Measurements from ENCODE around the gene TIMM21. TPM values are rescaled to one million over a fixed set of nuclear protein-coding genes. Genes with fewer than 3 reads are reported as not detected.

Gene TIMM21
- polyA plus RNA-seq, 1 experiment = 21.2 TPM

DNA sequence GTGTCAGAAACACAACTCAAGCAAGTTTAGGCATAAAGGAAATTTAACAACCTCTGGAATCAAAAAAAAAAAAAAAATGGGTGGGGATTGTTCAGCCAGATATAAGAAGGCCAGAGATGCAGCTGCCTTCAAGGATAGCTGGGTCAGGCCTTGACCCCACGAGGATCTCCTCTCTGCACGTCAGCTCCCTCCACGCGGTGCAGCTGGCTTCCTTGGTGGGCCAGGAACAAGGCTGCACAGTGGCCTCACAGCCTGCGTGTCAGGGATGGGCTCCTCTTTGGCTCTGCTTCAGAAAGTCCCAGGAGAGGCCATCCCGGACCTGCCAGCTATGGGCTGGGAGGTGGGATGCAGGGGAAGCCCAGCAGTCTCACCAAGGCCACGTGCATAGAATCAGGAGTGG lies 55.5 kb downstream of the TIMM21 start:
- CTCF ChIA-PET = interaction anchor here (1.0 to 3.0 kb wide), 2 partner anchors 139 to 149 kb away, joined by 3 to 18 read pairs; no protein-coding TSS in a partner anchor
- no peaks in the 10 kb centered on the region; the same call in 1 of the 2 replicates for H3K27me3 ChIP-seq (ENCODE audit: control insufficient read depth, insufficient read depth, low read length)
- TF ChIP-seq, protein P1, sequence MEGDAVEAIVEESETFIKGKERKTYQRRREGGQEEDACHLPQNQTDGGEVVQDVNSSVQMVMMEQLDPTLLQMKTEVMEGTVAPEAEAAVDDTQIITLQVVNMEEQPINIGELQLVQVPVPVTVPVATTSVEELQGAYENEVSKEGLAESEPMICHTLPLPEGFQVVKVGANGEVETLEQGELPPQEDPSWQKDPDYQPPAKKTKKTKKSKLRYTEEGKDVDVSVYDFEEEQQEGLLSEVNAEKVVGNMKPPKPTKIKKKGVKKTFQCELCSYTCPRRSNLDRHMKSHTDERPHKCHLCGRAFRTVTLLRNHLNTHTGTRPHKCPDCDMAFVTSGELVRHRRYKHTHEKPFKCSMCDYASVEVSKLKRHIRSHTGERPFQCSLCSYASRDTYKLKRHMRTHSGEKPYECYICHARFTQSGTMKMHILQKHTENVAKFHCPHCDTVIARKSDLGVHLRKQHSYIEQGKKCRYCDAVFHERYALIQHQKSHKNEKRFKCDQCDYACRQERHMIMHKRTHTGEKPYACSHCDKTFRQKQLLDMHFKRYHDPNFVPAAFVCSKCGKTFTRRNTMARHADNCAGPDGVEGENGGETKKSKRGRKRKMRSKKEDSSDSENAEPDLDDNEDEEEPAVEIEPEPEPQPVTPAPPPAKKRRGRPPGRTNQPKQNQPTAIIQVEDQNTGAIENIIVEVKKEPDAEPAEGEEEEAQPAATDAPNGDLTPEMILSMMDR (IDR thresholded peaks at IDR 0.05; ENCODE audit: insufficient read depth, low read depth, low read length) = no peak
- POLR2A ChIA-PET = no interaction called here
- no peak overlapping the region for H3K4me3 ChIP-seq (ENCODE audit: low read depth, low read length)
- H3K36me3 ChIP-seq (ENCODE audit: control insufficient read depth, insufficient read depth, low read length) = no peaks in the 10 kb centered on the region
- DNase-seq (ENCODE audit: low read depth) = no peak

DNA sequence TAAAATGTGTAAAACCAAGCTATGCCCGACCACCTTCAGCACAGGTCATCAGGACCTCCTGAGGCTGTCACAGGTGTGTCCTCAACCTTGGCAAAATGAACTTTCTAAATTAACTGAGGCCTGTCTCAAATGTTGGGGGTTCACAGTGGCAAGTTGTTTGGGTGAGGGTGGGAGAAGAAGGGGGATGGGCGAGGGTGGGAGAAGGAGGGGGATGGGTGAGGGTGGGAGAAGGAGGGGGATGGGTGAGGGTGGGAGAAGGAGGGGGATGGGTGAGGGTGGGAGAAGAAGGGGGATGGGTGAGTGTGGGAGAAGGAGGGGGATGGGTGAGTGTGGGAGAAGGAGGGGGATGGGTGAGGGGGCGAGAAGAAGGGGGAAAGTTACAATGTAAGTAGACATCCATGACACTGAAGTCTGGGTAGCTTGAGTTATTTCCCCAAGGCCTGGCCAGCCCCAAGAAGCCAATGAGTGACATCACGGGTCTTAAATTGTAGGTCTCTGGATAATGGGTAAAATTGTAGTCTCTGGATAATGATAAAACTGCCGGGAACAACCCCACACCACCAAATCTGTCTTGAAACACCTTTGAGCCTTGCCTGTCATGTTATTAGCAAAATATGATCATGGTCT lies 56.3 kb downstream of the TIMM21 start:
- Histone ChIP-seq H3K4me3 (ENCODE audit: low read depth, low read length) (no peak overlapping the region), H3K27me3 (ENCODE audit: control insufficient read depth, insufficient read depth, low read length) (no peaks in the 10 kb centered on the region; the same call in 1 of the 2 replicates), H3K36me3 (ENCODE audit: control insufficient read depth, insufficient read depth, low read length) (no peaks in the 10 kb centered on the region)
- ChIA-PET POLR2A (no interaction called here), CTCF (interaction anchor here (1.0 to 3.0 kb wide), 2 partner anchors 138 to 148 kb away, joined by 3 to 18 read pairs; no protein-coding TSS in a partner anchor)
- DNase-seq (ENCODE audit: low read depth) = no peak
- TF ChIP-seq, protein P1 (IDR thresholded peaks at IDR 0.05; ENCODE audit: insufficient read depth, low read depth, low read length) = no peak

Other genes starting within 250 kb of the TIMM21 start
- 0.75 and 0.82 TPM in 2 replicates for gene FBXO15, start 689 bp upstream of the TIMM21 start, polyA plus RNA-seq (2011; rRNA removed)
- gene CYB5A, start 143.4 kb downstream of the TIMM21 start, polyA plus RNA-seq (2011; rRNA removed) = 66.0 and 86.5 TPM in 2 replicates
- gene C18orf63, start 167.3 kb downstream of the TIMM21 start, polyA plus RNA-seq (2011; rRNA removed) = not detected in 2 replicates

Measured in BJ (cell line).